Tibial artery (tissue), 4 donors: ENCODE data around the gene AGBL1.

ENCODE experiments used
- DNase-seq, 2 donors: peaks; one replicate each; pipeline ENCODE4 v3.0.0-alpha.2; 2019
- H3K27ac ChIP-seq, 2 donors: fragments of 200-600 bp; sonication (generic) in 1 of 2; 1 replicate in 1 of 2; 2 replicates in 1 of 2; pipeline ENCODE4 v1.5.1; 2018 to 2019; ENCODE audit warnings: mild to moderate bottlenecking in 1 of 2
- H3K27me3 ChIP-seq, 2 donors: fragments of 200-600 bp; sonication (generic) in 1 of 2; one replicate each; pipeline versions ENCODE4 v1.5.1 to v1.6.0; 2016 to 2019
- H3K36me3 ChIP-seq, 3 donors: fragments of 200-600 bp; sonication (generic) in 2 of 3; one replicate each; pipeline ENCODE4 v1.5.1; 2016 to 2019; ENCODE audit warnings: mild to moderate bottlenecking in 2 of 3
- H3K4me1 ChIP-seq, 4 donors: fragments of 200-600 bp; sonication (generic) in 2 of 4; 1 replicate in 3 of 4; 2 replicates in 1 of 4; pipeline ENCODE4 v1.5.1; 2016 to 2019
- H3K4me3 ChIP-seq, 2 donors: fragments of 200-600 bp; sonication (generic) in 1 of 2; 1 replicate in 1 of 2; 2 replicates in 1 of 2; pipeline ENCODE4 v1.5.1; 2018 to 2019; ENCODE audit warnings: mild to moderate bottlenecking in 2 of 2
- H3K9me3 ChIP-seq, 3 donors: fragments of 200-600 bp; sonication (generic) in 1 of 3; one replicate each; pipeline ENCODE4 v1.5.1; 2016 to 2019
- intact Hi-C: fragments of 100-400 bp; cut with DNase I; formaldehyde crosslinking; loops from one replicate; pipeline ENCODE4 v1.15.0; 2023; ENCODE audit warnings: low total_unique reads
- TF ChIP-seq, protein P1 (sequence below), 2 experiments: fragments of 200-600 bp in 1 of 2; fragments of 450-650 bp in 1 of 2; IDR thresholded peaks; one replicate each; pipeline ENCODE4 v1.5.1; 2017 to 2019; ENCODE audit warnings: antibody characterized with exemption in 2 of 2, mild to moderate bottlenecking in 1 of 2, moderate library complexity in 1 of 2

The AGBL1 gene

GRCh38 chr15:86840996-86841395 is 761.3 kb downstream of the AGBL1 start:
- intact Hi-C loops: no loop called here
- TF ChIP-seq, protein P1, sequence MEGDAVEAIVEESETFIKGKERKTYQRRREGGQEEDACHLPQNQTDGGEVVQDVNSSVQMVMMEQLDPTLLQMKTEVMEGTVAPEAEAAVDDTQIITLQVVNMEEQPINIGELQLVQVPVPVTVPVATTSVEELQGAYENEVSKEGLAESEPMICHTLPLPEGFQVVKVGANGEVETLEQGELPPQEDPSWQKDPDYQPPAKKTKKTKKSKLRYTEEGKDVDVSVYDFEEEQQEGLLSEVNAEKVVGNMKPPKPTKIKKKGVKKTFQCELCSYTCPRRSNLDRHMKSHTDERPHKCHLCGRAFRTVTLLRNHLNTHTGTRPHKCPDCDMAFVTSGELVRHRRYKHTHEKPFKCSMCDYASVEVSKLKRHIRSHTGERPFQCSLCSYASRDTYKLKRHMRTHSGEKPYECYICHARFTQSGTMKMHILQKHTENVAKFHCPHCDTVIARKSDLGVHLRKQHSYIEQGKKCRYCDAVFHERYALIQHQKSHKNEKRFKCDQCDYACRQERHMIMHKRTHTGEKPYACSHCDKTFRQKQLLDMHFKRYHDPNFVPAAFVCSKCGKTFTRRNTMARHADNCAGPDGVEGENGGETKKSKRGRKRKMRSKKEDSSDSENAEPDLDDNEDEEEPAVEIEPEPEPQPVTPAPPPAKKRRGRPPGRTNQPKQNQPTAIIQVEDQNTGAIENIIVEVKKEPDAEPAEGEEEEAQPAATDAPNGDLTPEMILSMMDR (IDR thresholded peaks at IDR 0.05): no peak
- no peaks in the 10 kb centered on the region for H3K36me3 ChIP-seq
- no peaks in the 10 kb centered on the region for H3K9me3 ChIP-seq
- H3K27me3 ChIP-seq: no peaks in the 10 kb centered on the region
- DNase-seq: no peak
- H3K4me1 ChIP-seq: no peaks in the 10 kb centered on the region
- H3K4me3 ChIP-seq: no peak overlapping the region
- no peak overlapping the region for H3K27ac ChIP-seq

DNA sequence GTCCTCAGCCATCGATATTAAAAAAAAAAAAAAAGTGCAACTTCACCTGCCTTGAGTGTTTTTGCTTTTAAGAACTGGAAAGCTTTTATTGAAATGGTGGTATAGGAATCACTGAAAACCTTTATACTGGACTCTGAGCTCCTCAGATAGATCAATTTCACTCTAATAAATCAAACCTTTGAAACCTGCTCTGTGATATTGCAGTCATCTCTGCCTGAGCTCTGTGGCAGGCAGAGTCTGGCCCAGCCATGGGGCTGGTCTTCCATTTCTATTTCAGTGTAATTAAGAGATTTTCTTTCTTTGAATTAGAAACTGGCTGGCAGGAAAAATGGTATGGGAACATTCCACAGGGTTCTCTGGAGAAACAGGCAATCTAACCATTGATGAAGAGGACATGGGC is 762.5 kb downstream of the AGBL1 start:
- H3K4me1 ChIP-seq: no peaks in the 10 kb centered on the region
- no peak overlapping the region for H3K4me3 ChIP-seq
- no peaks in the 10 kb centered on the region for H3K9me3 ChIP-seq
- TF ChIP-seq, protein P1 (IDR thresholded peaks at IDR 0.05): no peak
- H3K27me3 ChIP-seq: no peaks in the 10 kb centered on the region
- H3K36me3 ChIP-seq: no peaks in the 10 kb centered on the region
- intact Hi-C loops: no loop called here
- no peak overlapping the region for H3K27ac ChIP-seq
- DNase-seq: no peak

DNA sequence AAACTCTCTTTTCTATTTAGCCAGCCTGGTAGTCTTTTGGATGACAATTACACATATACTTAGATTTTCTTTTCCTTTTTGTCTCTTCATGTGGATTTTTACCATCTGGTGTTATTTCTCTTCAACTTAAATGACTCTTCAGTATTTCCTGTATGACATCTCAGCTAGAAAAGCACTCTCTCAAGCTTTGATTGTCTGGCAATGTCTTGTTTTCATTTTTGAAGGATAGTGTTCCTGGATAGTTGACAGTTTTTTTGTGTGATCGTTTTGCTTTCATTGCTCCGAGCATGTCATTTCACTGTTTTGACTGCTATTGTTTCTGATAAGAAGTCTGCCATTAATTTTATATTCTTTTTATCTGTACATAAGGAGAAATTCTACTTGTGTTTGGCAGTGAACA is 766.4 kb downstream of the AGBL1 start:
- H3K36me3 ChIP-seq: no peaks in the 10 kb centered on the region
- DNase-seq: no peak
- H3K4me3 ChIP-seq: no peak overlapping the region
- H3K27me3 ChIP-seq: no peaks in the 10 kb centered on the region
- no peaks in the 10 kb centered on the region for H3K4me1 ChIP-seq
- no peak overlapping the region for H3K27ac ChIP-seq
- intact Hi-C loops: no loop called here
- TF ChIP-seq, protein P1 (IDR thresholded peaks at IDR 0.05): no peak
- no peaks in the 10 kb centered on the region for H3K9me3 ChIP-seq

DNA sequence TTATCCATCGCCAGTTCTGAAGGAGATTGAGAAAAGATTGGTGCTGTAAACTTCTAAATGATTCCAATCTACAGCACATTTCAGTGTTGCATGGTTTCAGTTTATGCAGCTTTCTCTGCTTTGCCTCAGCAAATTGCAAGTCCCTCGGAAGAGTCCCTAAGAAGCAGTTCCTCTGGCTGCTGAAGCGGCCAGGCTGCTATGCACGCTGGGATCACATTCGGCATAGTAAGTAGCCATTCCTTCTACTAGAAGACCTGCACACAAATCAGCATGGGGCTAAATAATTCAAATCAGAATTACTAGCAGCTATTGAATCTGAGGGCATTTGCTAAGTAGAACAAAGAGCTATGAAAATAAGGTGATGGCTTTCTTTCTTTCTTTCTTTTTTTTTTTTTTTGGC is 769.5 kb downstream of the AGBL1 start:
- no peak for DNase-seq
- Histone ChIP-seq H3K9me3 (no peaks in the 10 kb centered on the region), H3K27me3 (no peaks in the 10 kb centered on the region), H3K4me1 (no peaks in the 10 kb centered on the region), H3K4me3 (no peak overlapping the region), H3K27ac (no peak overlapping the region), H3K36me3 (no peaks in the 10 kb centered on the region)
- TF ChIP-seq, protein P1 (IDR thresholded peaks at IDR 0.05): no peak
- intact Hi-C loops: no loop called here

GRCh38 chr15:86849558-86850285 is 770.1 kb downstream of the AGBL1 start:
- intact Hi-C loops: no loop called here
- DNase-seq: no peak
- no peak overlapping the region for H3K4me3 ChIP-seq
- no peaks in the 10 kb centered on the region for H3K36me3 ChIP-seq
- TF ChIP-seq, protein P1 (IDR thresholded peaks at IDR 0.05): no peak
- H3K27me3 ChIP-seq: no peaks in the 10 kb centered on the region
- H3K27ac ChIP-seq: no peak overlapping the region
- no peaks in the 10 kb centered on the region for H3K4me1 ChIP-seq
- no peaks in the 10 kb centered on the region for H3K9me3 ChIP-seq

DNA sequence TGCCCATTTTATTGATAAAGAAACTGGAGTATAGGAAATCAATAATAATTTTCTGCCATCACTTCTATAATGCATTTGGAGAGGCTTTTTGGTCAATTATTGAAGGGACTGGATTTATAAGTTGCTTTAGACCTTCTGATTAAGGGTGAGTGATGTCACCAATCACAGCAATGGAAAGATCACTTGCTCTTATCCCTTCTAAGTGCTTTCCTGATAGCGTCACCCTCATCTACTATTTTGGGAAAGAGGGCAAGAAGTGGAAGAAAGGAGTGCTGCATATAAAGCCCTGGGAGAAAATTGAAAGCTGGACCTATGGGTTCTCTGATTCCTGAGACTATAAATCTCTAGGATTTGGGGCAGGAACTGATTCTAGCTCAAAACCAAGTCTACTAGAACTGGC is 771.3 kb downstream of the AGBL1 start:
- DNase-seq: no peak
- no peaks in the 10 kb centered on the region for H3K9me3 ChIP-seq
- H3K27ac ChIP-seq: no peak overlapping the region
- no peaks in the 10 kb centered on the region for H3K36me3 ChIP-seq
- H3K4me1 ChIP-seq: no peaks in the 10 kb centered on the region
- H3K27me3 ChIP-seq: no peaks in the 10 kb centered on the region
- intact Hi-C loops: no loop called here
- no peak overlapping the region for H3K4me3 ChIP-seq
- TF ChIP-seq, protein P1 (IDR thresholded peaks at IDR 0.05): no peak
